RWPE2 (cell line): ENCODE results near the gene WDR70.
"Not testable (repeated sequence)": the region's sequence is repeated elsewhere in the genome, so short reads cannot be mapped to it uniquely, and the experiment has no call there.

Experiments used
- ATAC-seq: fragments of 200-7000 bp; cut with Tn5 transposase; 3 replicates; pipeline ENCODE4 v1.9.1; 2021; ENCODE audit warnings: low read depth
- DNase-seq: peaks from one replicate; pipeline ENCODE4 v3.0.0-alpha.2; 2020; ENCODE audit warnings: low spot score
- H3K27ac ChIP-seq: fragments of 450-650 bp; 2 replicates; pipeline ENCODE4 v1.5.1; 2017; ENCODE audit warnings: mild to moderate bottlenecking; ENCODE audit not compliant: poor library complexity, severe bottlenecking
- H3K27me3 ChIP-seq: fragments of 250-450 bp; sonication (Bioruptor Pico); 2 replicates; pipeline ENCODE4 v1.5.1; 2021; ENCODE audit warnings: mild to moderate bottlenecking, moderate library complexity; ENCODE audit not compliant: insufficient read depth, poor library complexity, severe bottlenecking
- H3K36me3 ChIP-seq: fragments of 250-450 bp; sonication (Bioruptor Pico); 2 replicates; pipeline ENCODE4 v1.5.1; 2020; ENCODE audit warnings: low read depth, mild to moderate bottlenecking, moderate library complexity
- H3K4me1 ChIP-seq: fragments of 250-450 bp; sonication (Bioruptor Pico); 2 replicates; pipeline ENCODE4 v1.5.1; 2021; ENCODE audit warnings: mild to moderate bottlenecking, moderate library complexity; ENCODE audit not compliant: insufficient read depth, poor library complexity, severe bottlenecking
- H3K4me3 ChIP-seq: fragments of 250-450 bp; sonication (Bioruptor Pico); 2 replicates; pipeline ENCODE4 v1.5.1; 2021; ENCODE audit warnings: mild to moderate bottlenecking, moderate library complexity; ENCODE audit not compliant: severe bottlenecking
- H3K9me3 ChIP-seq: fragments of 250-450 bp; sonication (Bioruptor Pico); 2 replicates; pipeline ENCODE4 v1.5.1; 2021; ENCODE audit warnings: mild to moderate bottlenecking, moderate library complexity; ENCODE audit not compliant: severe bottlenecking
- TF ChIP-seq, protein P1 (sequence below): fragments of 450-650 bp; IDR thresholded peaks from one replicate; pipeline ENCODE4 v1.5.1; 2017; ENCODE audit warnings: mild to moderate bottlenecking, moderate library complexity; ENCODE audit not compliant: poor library complexity, severe bottlenecking

Gene WDR70

DNA sequence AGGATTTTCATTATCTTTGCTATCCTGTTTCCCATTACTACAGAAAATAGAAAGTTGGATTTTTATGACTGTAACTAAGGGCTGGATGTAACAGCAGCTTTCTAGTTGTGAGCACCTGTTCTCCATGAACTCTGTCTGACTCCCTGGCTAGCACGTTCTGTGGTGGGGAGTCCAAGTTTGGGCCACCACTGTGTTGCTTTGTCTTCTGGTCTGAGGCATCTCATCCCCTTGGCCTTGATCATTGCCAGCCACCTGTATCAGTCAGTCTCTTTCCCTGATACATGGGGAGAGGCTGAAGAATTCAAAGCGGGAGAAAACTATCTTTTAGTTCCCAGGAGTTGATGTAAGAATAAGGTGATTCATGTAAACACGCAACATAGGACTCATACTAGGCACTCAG, 33.4 kb downstream of the WDR70 start:
- no peaks in the 10 kb centered on the region for H3K27me3 ChIP-seq
- H3K27ac ChIP-seq = no peak overlapping the region
- peaks cover 38% of the 10 kb centered on the region for H3K36me3 ChIP-seq
- no peak for DNase-seq
- H3K9me3 ChIP-seq = no peaks in the 10 kb centered on the region
- ATAC-seq = no peak
- TF ChIP-seq, protein P1, sequence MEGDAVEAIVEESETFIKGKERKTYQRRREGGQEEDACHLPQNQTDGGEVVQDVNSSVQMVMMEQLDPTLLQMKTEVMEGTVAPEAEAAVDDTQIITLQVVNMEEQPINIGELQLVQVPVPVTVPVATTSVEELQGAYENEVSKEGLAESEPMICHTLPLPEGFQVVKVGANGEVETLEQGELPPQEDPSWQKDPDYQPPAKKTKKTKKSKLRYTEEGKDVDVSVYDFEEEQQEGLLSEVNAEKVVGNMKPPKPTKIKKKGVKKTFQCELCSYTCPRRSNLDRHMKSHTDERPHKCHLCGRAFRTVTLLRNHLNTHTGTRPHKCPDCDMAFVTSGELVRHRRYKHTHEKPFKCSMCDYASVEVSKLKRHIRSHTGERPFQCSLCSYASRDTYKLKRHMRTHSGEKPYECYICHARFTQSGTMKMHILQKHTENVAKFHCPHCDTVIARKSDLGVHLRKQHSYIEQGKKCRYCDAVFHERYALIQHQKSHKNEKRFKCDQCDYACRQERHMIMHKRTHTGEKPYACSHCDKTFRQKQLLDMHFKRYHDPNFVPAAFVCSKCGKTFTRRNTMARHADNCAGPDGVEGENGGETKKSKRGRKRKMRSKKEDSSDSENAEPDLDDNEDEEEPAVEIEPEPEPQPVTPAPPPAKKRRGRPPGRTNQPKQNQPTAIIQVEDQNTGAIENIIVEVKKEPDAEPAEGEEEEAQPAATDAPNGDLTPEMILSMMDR = no peak
- no peak overlapping the region for H3K4me3 ChIP-seq
- H3K4me1 ChIP-seq = no peaks in the 10 kb centered on the region

DNA sequence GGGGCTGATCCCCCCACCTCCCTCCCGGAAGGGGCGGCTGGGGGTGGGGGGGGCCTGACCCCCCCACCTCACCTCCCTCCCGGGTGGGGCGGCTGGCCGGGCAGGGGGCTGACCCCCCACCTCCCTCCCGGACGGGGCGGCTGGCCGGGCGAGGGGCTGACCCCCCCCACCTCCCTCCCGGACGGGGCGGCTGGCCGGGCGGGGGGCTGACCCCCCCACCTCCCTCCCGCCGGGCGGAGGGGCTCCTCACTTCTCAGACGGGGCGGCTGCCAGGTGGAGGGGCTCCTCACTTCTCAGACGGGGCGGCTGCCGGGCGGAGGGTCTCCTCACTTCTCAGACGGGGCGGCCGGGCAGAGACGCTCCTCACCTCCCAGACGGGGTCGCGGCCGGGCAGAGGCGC, 36.3 kb downstream of the WDR70 start:
- not testable (repeated sequence) for H3K9me3 ChIP-seq, H3K27ac ChIP-seq, H3K27me3 ChIP-seq, H3K4me1 ChIP-seq, ATAC-seq, H3K4me3 ChIP-seq, DNase-seq
- peaks cover 54% of the 10 kb centered on the region for H3K36me3 ChIP-seq

DNA sequence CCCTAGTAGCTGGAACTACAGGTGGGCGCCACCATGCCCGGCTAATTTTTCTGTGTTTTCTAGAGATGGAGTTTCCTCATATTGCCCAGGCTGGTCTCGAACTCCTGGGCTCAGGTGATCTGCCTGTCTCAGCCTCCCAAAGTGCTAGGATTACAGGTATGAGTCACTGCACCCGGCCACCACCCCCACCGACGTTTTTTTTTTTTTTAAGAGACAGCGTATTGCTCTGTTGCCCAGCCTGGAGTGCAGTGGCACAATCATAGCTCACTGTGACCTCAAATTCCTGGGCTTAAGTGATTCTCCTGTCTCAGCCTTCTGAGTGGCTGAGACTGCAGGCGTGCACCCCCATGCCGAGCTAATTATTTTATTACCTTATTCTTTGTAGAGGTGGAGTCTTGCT, 38.2 kb downstream of the WDR70 start:
- ATAC-seq (no peak), DNase-seq (no peak)

DNA sequence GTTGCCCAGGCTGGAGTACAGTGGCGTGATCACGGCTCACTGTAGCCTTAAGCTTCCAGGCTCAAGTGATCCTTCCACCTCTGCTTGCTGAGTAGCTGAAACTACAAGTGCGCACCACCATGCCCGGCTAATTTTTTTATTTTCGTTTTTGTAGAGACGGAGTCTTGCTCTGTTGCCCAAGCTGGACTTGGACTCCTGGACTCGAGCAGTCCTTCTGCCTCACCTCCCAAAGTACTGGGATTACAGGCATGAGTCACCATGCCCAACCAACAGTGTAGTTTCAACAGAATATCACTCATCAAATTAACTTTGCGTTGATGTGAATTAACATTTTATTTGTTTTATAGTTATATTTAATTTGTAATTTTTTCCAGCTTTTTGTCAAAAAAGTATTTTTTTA, 45.3 kb downstream of the WDR70 start:
- TF ChIP-seq, protein P1 = no peak
- no peak overlapping the region for H3K4me3 ChIP-seq
- no peaks in the 10 kb centered on the region for H3K27me3 ChIP-seq
- no peak overlapping the region for H3K27ac ChIP-seq
- ATAC-seq (no peak), DNase-seq (no peak)
- peaks cover 24% of the 10 kb centered on the region for H3K36me3 ChIP-seq
- peaks cover under 1% of the 10 kb centered on the region for H3K9me3 ChIP-seq
- H3K4me1 ChIP-seq = no peaks in the 10 kb centered on the region

More for the DNA sequence above, 38.2 kb downstream of the WDR70 start:
- Histone ChIP-seq H3K4me1 (no peaks in the 10 kb centered on the region), H3K27me3 (no peaks in the 10 kb centered on the region), H3K9me3 (peaks cover 2% of the 10 kb centered on the region), H3K27ac (no peak overlapping the region), H3K4me3 (no peak overlapping the region), H3K36me3 (peaks cover 45% of the 10 kb centered on the region)
- TF ChIP-seq, protein P1 = no peak

DNA sequence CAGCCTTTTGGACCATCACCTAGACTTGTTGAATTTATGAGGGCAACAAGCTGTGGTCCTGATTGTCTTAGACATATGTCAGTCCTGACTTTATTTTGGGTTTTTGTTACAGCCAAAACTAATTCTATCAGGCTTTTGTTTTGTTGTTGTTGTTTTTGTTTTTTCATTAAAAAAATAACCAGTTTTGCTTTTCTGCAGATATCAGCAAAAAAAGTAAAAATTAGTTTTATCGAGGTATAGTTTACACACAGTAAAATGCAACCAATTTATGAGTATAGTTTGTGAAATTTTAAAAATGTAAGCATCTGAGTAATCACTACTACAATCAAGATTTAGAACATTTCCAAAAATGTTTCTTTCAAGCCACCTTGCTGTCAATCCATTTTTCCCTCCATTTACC, 48.9 kb downstream of the WDR70 start:
- TF ChIP-seq, protein P1 = no peak
- no peak for DNase-seq
- H3K27ac ChIP-seq = no peak overlapping the region
- no peaks in the 10 kb centered on the region for H3K27me3 ChIP-seq
- peaks cover 12% of the 10 kb centered on the region; the same call in 1 of the 2 replicates for H3K36me3 ChIP-seq
- no peak overlapping the region for H3K4me3 ChIP-seq
- no peaks in the 10 kb centered on the region for H3K4me1 ChIP-seq
- no peak for ATAC-seq
- no peaks in the 10 kb centered on the region for H3K9me3 ChIP-seq
